Spleen (tissue), 7 donors: ENCODE results near the gene HJV.

Experiments used
- CTCF ChIP-seq, 11 experiments: fragments of 200-600 bp in 7 of 11; fragments of 450-650 bp in 4 of 11; sonication (generic) in 4 of 11; IDR thresholded peaks in 8 of 11; conservative IDR thresholded peaks in 3 of 11; 1 replicate in 7 of 11; 2 replicates in 4 of 11; pipeline versions ENCODE4 v1.4.0 to v1.8.0; 2016 to 2021; ENCODE audit warnings: antibody characterized with exemption in 11 of 11, inconsistent platforms in 4 of 11, mild to moderate bottlenecking in 1 of 11
- POLR2AphosphoS5 ChIP-seq, 3 donors: sonication (generic); formaldehyde crosslinking; IDR thresholded peaks; one replicate each; pipeline ENCODE4 v1.5.1; 2017; ENCODE audit warnings: antibody characterized with exemption in 3 of 3
- donor health status: DM: no; HTN: no; CAD: no; lungs with moderate emphysema.
- donor health status: DM: no; HTN: no; CAD: no.
- donor health status: DM: no; HTN: no; CAD: no.

GRCh38 chr1:145987926-145988325 lies 33.6 kb downstream of the HJV start:
- peak in 1 of 3 donors; percentile 77 for TF ChIP-seq POLR2AphosphoS5 (IDR thresholded peaks at IDR 0.05)
- no peak for TF ChIP-seq CTCF (IDR thresholded peaks at IDR 0.05 in 8 of 11, conservative IDR thresholded peaks at IDR 0.05 in 3 of 11)
